HL-60/S4 treated with phorbol 12-myristate 13-acetate at 8.2 ng/mL for 4 days and 3 days (cell line): ENCODE measurements around the gene HERC6.
"Not testable (repeated sequence)": the region's sequence is repeated elsewhere in the genome, so short reads cannot be mapped to it uniquely, and the experiment has no call there.

Source experiments
- in situ Hi-C: fragments of 300-500 bp; cut with MboI; formaldehyde crosslinking; loops from 2 replicates; pipeline ENCODE4 v1.15.0; 2022; ENCODE audit warnings: low sequenced_read_pairs

HERC6 gene

DNA sequence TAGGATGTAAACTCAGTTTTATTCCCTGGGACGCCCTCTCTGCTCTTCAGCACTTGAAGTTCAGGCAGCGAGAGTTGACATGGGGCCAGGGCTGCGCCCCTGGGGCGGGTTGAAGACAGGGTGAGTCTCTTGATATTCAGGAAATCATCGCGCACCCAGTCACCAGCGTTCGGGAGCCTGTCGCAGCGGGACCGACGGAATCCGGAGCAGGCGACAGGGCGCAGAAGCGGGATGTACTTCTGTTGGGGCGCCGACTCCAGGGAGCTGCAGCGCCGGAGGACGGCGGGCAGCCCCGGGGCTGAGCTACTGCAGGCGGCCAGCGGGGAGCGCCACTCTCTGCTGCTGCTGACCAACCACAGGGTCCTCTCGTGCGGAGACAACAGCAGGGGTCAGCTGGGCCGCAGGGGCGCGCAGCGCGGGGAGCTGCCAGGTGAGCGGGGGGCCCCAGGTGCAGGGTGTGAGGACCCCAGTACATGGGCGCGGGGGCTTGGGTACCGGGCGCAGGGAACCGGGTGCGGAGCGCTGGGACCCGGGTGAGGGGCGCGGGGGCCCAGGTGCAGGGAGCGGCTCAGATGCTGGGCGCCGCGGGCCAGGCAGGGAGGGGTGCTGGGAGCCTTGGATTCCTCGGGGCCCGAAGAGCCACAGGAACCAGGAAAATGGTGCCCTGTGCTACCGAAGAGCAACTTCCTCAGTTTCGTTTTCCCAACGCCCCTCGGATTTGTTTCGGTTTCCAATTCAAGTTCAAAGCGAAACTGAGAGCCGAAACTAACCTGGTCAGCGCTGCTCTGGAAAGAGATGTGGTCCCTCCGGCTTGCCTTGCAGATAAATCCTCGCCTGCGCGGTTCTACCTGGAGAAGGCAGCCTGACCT lies at the start of gene HERC6:
TSS of gene HERC6 (plus strand) at position 162 of the 869 bp plus-strand sequence. CDS start at position 232, 70 bp downstream.
- in situ Hi-C loops: no loop called here

DNA sequence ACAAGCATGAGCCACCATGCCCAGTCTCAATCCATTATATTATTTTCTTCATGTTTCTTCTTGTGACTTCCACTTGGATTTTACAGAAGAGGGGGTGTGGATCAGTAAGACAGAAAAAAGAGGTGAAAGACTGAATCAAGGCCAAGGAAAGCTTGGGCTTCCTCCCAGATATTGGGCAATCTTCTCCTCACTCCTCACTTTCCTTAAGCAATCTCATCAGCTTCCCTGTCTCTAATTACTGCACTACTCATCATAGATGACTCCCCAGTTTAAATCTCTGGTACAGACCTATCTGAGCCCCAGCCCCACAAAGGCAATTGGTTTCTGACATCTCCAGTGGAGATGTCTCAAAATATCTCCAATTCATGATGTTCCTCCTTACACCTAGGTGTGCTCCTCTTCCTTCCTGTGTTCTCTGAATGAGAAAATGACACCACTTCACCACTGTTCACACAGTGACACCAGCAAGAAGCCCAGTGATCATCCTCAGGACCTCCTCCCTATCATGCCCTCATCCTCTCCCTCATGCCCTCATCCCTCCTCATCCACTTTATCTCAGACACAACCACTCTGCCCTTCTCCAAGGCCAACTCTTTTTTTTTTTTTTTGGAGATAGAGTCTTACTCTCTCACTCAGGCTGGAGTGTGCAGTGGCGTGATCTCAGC lies 44.8 kb upstream of the HERC6 start:
- in situ Hi-C loops: no loop called here

DNA sequence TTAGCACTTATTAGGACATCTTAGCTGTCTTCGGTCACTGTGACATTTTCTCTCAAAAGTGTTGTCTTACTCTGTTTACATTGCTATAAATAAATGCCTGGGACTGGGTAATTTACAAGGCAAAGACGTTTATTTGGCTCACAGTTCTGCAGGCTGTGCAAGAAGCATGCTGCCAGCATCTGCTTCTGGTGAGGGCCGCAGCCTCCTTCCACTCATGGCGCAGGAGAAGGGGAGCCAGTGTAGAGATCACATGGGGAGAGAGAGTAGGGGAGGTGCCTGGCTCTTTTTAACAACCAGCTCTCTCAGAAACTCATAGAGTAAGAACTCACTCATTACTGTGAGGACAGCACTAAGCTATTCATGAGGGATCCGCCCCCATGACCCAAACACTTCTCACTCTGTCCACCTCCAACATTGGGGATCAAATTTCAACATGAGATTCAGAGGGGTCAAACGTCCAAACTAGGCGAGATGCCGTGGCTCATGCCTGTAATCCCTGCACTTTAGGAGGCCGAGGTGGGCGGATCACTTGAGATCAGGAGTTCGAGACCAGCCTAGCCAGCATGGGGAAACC lies 43.5 kb upstream of the HERC6 start:
- in situ Hi-C loops: no loop called here

DNA sequence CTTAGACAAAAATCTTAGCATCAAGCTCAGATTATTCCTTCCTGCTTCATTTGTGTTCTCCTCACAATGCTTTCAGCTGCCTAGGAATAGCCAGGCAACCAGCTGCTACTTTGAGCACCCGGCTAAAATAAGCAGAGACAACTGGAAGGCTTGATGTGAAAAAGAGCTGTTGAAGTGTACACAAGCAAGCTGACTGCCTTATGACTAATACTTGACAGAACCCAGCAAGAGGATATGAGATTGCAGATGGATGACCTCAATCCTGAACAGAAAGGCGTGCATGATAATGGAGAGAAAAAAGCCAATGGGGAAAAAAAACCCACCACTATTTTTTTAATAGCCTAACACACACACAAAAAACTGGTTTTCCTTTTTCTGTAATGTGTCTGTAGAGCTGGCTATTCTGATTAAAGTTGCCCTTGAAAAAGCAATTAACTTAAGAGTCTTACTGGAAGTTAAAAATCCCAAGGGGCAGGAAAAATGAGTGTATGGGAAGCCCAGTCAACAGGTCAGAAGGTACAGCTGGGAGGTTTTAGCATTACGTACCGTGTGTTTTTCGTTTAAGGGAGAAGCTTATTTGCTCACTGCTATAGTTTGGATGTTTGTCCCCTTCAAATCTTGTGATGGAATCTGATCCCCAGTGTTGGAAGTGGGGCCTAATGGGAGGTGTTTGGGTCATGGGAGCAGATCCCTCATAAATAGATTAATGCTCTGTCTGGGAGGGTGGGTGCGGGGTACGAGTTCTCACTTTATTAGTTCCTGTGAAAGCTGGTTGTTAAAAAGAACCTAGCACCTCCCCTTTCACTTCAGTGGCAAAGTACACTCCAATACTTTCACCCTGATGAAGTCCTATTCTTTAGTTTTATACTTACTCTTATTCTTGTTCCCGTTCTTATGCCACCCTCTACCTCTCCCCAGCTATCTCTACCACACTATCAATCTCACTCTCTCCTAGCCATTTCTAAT lies 37.1 kb upstream of the HERC6 start:
- in situ Hi-C loops: no loop called here

DNA sequence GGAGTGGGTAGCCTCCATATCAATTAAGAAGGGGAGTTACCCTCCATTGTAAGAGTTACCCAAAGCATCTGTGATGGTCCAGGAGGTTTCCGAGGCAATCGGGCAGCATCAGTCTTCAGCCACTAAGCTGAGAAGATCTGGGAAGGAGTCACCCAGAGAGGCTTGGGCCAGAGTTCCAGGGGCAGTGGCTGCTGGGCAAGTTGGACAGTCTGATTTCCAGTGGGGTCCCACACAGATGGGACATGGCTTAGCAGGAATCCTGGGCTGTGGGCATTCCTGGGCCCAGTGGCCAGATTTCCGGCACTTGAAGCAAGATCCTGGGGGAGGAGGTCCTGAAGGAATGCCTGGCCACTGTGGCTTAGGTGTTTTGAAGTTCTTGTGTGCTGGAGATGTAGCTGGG lies 31.8 kb upstream of the HERC6 start:
- in situ Hi-C loops: not testable (repeated sequence)

DNA sequence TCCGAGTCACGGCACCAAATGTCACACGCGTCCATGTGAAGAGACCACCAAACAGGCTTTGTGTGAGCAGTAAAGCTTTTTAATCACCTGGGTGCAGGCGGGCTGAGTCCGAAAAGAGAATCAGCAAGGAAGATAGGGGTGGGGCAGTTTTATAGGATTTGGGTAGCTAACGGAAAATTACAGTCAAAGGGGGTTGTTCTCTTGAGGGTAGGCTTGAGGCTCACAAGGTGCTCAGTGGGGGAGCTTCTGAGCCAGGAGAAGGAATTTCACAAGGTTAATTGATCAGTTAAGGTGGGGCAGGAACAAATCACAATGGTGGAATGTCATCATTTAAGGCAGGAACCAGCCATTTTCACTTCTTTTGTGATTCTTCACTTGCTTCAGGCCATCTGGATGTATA lies 29.9 kb upstream of the HERC6 start:
- in situ Hi-C loops: not testable (repeated sequence)

DNA sequence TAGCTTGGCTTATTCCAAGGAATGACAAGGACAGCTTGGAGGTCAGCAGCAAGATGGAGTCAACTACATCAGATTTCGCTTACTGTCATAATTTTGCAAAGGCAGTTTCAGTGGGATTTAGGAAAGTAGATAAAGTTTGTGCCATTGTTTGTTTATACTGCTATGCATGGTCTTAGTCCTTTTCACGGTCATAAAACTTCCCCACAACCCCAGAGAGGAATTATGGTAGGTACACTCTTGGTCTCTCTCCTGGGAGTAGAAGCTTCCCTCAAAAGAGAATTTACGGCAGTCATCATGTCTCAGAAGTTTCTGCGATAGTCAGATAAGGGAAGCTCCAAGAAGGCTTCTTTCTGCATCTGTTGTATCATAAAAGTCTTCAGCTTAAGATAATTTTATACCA lies 27.9 kb upstream of the HERC6 start:
- in situ Hi-C loops: no loop called here

DNA sequence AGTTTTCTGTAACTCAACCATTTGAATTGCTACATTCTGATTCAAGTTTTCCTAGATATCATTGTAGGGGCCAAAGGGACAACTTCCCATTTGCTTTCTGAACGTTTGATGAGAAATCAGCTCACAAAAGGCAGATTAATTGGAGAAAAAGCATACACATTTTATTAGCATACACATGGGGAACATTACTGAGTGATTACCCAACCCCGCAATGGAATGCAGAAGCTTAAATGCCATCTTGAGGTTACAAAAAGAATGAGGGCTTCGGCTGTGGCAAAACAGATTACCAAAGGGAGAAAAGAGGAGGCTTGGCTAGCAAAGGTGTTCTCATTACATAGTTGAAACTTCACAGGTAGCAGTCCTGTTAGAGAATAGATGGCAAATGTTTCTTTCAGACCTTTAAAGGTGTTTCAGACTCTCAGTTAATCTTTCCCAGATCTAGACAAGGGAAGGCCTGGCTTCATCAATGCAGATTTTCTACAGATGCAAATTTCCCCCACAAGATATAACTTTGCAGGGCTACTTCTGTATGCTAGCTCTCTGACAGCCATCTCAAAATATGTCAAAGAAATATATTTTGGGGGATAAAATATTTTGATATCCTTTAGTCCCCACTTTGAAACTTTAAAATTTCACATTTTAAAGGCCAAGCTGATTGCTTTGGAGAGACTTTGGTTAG lies 26.5 kb upstream of the HERC6 start:
- in situ Hi-C loops: no loop called here

DNA sequence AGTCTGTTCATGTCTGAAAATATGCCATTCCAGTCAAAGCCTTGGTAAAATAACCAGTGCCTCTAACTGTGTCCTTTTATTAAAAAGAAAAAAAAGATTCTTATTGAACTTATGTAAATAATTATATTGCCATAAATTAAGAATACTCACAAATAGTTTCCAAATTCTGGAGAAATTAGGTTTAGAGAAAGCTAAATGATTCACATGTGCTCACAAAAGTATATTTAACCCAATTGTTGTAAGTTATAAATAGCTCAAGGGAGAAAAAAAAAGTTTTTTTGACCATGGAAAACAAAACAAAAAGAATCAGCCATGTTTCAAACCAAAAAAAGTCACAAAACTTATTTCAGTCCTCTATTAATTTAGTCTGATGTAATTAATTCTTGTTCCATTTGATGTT lies 25.3 kb upstream of the HERC6 start:
- in situ Hi-C loops: no loop called here

DNA sequence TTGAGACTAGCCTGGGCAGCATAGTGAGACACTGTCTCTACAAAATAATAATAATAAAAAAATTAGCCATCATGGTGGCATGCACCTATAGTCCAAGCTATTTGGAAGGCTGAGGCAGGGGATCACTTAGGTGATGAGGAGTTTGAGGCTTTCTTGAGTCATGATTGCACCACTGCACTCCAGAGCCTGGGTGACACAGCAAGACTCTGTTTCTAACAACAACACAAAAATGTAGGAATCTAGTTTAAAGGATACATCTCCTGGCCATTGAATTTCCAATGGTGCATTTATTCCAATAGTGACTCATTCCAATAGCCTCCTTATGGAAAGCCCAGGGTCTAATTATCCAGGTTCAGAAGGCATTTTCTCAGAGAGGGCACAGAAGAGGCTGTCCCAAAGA lies 21.9 kb upstream of the HERC6 start:
- in situ Hi-C loops: no loop called here

DNA sequence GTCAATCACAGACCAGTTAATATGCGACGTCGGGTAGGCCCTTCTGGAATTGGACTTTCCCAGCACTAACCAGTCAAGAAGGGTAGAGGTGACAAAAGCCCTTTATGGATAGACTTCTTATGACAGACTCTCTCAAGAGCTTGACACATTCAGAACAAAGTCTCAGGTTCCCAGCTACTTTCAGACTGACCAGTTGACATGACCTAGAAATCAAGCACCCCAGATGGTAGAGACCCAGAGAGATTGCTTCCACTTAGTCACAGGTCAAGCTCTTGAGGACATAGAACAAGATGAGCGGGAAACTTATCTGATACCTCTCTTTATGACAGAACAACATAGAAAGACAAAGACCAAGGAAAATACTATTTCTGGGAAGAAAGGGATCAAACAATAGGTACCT lies 21.4 kb upstream of the HERC6 start:
- in situ Hi-C loops: no loop called here

DNA sequence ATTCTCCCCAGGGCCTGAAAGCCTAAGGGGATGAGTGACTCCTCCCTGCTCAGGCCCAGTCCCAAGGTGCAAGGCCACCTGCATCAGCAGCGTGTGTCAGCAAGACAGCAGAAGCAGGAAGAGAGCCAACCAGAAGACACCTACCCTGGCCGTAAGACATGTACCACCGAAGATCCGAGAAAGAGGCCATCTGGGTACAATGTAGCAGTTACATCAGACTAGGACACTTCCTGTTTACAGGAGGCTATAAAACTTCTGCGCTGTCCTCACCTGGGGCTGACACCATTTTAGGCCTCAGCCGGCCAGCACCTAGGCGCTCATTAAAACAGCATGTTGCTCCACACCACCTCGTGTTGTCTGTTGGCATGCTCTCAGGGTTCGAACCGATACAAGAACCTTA lies 19.1 kb upstream of the HERC6 start:
- in situ Hi-C loops: no loop called here

DNA sequence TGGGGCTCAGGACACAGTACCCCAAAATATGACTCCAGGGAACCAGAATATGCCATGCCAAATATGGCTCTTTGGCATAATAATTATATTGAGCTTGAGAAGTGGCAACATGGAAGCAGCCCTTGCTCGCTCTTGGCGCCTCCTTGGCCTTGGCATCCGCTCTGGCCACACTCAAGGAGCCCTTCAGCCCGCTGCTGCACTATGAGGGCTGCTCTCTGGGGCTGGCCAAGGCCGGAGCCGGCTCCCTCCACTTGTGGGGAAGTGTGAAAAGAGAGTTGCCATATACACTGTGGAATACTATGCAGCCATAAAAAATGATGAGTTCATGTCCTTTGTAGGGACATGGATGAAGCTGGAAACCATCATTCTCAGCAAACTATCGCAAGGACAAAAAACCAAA lies 18.4 kb upstream of the HERC6 start:
- in situ Hi-C loops: no loop called here

DNA sequence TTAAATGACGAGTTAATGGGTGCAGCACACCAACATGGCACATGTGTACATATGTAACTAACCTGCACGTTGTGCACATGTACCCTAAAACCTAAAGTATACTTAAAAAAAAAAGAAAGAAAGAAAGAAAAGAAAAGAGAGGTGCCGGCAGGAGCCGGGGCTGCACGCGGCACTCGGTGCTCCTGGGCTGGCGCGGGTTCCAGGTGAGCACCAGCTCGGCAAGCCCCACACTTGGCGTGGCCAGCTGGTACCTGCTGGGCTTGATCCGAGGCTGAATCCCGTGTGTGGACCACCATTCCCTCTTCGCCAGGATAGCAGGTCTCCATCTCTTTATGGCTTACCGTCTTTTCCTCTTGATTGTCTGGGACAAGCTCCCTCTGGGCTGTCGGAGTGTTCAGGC lies 17.9 kb upstream of the HERC6 start:
- in situ Hi-C loops: no loop called here

DNA sequence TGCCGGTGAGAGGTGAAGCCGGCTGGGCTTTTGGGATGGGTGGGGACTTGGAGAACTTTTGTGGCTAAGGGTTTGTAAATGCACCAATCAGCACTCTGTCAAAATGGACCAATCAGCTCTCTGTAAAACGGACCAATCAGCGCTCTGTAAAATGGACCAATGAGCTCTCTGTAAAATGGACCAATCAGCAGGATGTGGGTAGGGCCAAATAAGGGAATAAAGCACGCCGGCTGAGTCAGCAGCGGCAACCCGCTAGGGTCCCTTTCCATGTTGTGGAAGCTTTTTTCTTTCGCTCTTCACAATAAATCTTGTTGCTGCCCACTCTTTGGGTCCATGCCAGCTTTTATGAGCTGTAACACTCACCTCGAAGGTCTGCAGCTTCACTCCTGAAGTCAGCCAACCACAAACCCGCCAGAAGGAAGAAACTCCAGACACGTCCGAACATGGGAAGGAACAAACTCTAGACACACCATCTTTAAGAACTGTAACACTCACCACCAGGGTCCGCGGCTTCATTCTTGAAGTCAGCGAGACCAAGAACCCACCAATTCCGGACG lies 17.4 kb upstream of the HERC6 start:
- in situ Hi-C loops: not testable (repeated sequence)

DNA sequence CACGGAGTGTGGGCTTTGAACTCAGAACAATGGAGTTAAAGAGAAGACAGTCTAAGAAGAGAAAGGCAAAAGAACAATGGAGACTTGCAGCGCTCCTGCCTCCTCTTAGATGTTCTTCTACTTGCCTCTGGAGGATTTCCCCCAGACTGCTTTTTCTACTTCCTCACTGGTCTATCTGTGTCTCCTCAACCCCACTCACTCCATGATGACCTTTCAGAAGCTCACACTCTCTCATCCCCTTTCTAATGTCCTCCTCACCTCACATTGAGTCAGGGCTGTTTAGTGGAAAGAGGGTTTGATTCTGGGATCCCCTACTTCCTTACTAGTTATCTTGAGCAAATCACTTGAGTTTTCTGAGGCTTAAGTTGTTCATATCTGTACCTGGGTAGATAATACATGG lies 12.2 kb upstream of the HERC6 start:
- in situ Hi-C loops: no loop called here

DNA sequence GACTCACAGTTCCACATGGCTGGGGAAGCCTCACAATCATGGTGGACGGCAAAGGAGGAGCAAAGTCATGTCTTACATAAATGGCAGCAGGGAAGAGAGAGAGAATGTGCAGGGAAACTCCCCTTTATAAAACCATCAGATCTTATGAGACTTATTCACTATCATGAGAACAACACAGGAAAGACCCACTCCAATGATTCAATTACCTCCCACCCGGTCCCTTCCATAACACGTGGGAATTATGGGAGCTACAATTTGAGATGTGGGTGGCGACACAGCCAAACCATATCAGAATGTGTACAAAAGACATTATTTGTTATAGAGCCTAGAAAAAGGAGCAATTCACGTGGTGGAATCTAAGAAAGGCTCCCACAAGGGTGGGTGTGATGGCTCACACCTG lies 10.8 kb upstream of the HERC6 start:
- in situ Hi-C loops: no loop called here

DNA sequence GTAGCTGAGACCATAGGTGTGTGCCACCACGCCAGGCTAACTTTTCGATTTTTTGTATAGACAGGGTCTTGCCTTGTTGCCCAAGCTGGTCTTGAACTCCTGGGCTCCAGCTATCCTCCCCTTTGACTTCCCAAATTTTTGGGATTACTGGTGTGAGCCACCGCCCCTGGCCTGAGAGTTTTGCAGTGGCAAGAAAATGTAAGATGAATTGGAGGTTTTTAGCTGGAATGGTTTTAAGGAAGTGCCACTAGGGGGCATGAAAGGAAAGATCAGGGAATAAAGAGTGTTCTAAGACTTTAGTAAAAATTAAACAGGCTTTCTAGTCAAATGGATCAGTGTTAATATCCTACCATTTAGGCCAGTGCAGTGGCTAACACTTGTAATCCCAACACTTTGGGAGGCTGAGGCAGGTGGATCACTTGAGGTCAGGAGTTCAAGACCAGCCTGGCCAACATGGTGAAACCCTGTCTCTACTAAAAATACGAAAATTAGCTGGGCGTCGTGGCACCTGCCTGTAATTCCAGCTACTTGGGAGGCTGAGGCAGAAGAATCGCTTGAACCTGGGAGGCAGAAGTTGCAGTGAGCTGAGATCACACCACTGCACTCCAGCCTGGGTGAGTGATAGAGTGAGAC lies 9.4 kb upstream of the HERC6 start:
- in situ Hi-C loops: not testable (repeated sequence)

DNA sequence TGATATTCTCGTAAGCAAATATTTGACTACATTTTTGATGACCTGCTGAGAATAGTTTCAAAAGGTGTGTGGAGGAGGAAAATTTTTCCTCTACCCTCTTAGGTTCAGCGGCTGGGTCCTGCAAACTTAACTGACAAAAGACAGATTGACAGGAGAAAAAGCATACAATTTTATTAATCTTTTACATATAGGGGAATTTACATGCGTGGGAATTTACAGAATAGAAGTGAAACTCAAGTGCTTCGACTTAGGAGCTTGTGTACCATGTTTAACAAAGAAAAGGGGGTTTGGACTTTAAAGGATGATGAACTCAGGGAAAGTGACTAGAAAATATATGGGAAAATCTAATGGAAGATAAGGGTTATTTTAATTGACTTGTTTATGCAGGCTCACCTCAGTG lies 2.5 kb downstream of the HERC6 start:
- in situ Hi-C loops: no loop called here

DNA sequence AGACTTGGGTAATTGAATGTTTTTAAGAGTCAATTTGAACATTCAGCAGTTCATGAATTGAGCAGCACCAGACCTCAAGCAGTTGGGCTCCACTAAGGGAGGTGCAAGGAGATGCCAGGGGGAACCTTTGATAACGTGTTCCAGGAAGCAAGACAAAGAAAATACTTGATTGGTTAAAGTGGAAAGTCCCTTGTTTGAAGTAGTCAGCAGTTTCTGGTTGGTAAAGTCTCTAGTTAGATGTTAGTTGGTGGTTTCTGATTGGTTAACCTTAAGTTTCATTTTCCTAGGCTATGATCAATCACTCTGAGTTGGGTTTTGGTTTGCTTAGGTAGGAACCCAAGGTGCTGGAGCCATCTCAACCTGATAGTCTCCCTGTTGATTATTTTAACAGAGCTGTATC lies 4.0 kb downstream of the HERC6 start:
- in situ Hi-C loops: no loop called here
